CD4-positive, alpha-beta T cell (primary cell): Measurements from ENCODE around the gene GCK. TPM values are rescaled to one million over a fixed set of nuclear protein-coding genes. Genes with fewer than 3 reads are reported as not detected.

Experiments used
- ATAC-seq: fragments of 200-7000 bp; cut with Tn5 transposase; one replicate; pipeline ENCODE4 v1.10.0; 2022; ENCODE audit warnings: mild to moderate bottlenecking; ENCODE audit not compliant: poor library complexity
- CTCF ChIA-PET: fragments of 350-600 bp; sonication (Branson Sonifier 250); formaldehyde crosslinking; loops from one replicate; lab custom pipeline; 2021; ENCODE audit warnings: antibody characterized with exemption, inconsistent platforms; lab: Charles Lee
- POLR2A ChIA-PET: fragments of 350-600 bp; sonication (Branson Sonifier 250); formaldehyde crosslinking; loops from one replicate; lab custom pipeline; 2021; ENCODE audit warnings: antibody characterized with exemption, inconsistent platforms; lab: Charles Lee
- DNase-seq, 14 experiments: peaks; one replicate each; pipeline ENCODE4 v3.0.0-alpha.2; 2013 to 2020; ENCODE audit warnings: mixed read lengths in 2 of 14
- H3K27ac ChIP-seq, 2 donors: one replicate each; pipeline versions ENCODE4 v1.5.1 to v1.7.0; 2013; ENCODE audit warnings: low read length in 2 of 2, low read depth in 1 of 2, mild to moderate bottlenecking in 1 of 2
- H3K27me3 ChIP-seq, 2 experiments: 1 replicate in 1 of 2; 2 replicates in 1 of 2; pipeline versions ENCODE4 v1.6.1 to v1.7.0; 2013; ENCODE audit warnings: low read length in 2 of 2, control low read depth in 1 of 2, mild to moderate bottlenecking in 1 of 2, moderate library complexity in 1 of 2; ENCODE audit not compliant: insufficient read depth in 2 of 2, control insufficient read depth in 1 of 2
- H3K36me3 ChIP-seq: one replicate; pipeline ENCODE4 v1.6.1; 2013; ENCODE audit warnings: low read length, control low read depth; ENCODE audit not compliant: insufficient read depth
- H3K4me1 ChIP-seq: one replicate; pipeline ENCODE4 v1.6.1; 2013; ENCODE audit warnings: low read length, control low read depth; ENCODE audit not compliant: insufficient read depth
- H3K4me3 ChIP-seq: one replicate; pipeline ENCODE4 v1.5.1; 2013; ENCODE audit warnings: mild to moderate bottlenecking, low read length, moderate library complexity
- H3K9me3 ChIP-seq, 2 experiments: 1 replicate in 1 of 2; 2 replicates in 1 of 2; pipeline versions ENCODE4 v1.6.1 to v1.7.0; 2013; ENCODE audit warnings: low read length in 2 of 2, mild to moderate bottlenecking in 2 of 2, control low read depth in 1 of 2, moderate library complexity in 1 of 2; ENCODE audit not compliant: control insufficient read depth in 1 of 2, insufficient read depth in 1 of 2
- H3K27ac Mint-ChIP-seq: one replicate; pipeline ENCODE4 v1.8.0; 2020; ENCODE audit warnings: mixed read lengths
- H3K27me3 Mint-ChIP-seq: one replicate; pipeline ENCODE4 v1.8.0; 2021; ENCODE audit warnings: mixed read lengths
- H3K36me3 Mint-ChIP-seq: one replicate; pipeline ENCODE4 v1.8.0; 2021; ENCODE audit warnings: low read depth, mixed read lengths
- H3K4me1 Mint-ChIP-seq: one replicate; pipeline ENCODE4 v1.8.0; 2021; ENCODE audit warnings: low read depth, mixed read lengths
- H3K4me3 Mint-ChIP-seq: one replicate; pipeline ENCODE4 v1.8.0; 2020; ENCODE audit warnings: mild to moderate bottlenecking, mixed read lengths
- H3K9me3 Mint-ChIP-seq: one replicate; pipeline ENCODE4 v1.8.0; 2020; ENCODE audit warnings: mixed read lengths
- CTCF ChIP-seq: fragments of 200-600 bp; IDR thresholded peaks from one replicate; pipeline ENCODE4 v1.8.0; 2022; ENCODE audit warnings: antibody characterized with exemption, mild to moderate bottlenecking
- intact Hi-C, 2 experiments: fragments of 100-400 bp; cut with DNase I in 1 of 2; cut with micrococcal nuclease in 1 of 2; formaldehyde crosslinking; loops; one replicate each; pipeline versions ENCODE4 v1.15.1 to v1.9.0; 2023 to 2025; cut with DNase I, micrococcal nuclease
- total RNA-seq, 174 experiments: library from RNA in 2 of 174; stranded (reverse) in 2 of 174; gene quantifications; one replicate each; pipeline ENCODE4 v1.2.3 and lab custom pipeline; 2021 to 2026

Gene GCK
- total RNA-seq, 2 experiments from 2014 or later: 0.47 to 0.71 TPM

- ATAC-seq (no peak), DNase-seq (peak in 1 of 14 experiments; percentile 6)
- Histone ChIP-seq H3K27me3 (peaks cover 0 to 8% of the 10 kb centered on the region in 2 experiments), H3K4me3 (no peak overlapping the region), H3K4me1 (peaks cover 20% of the 10 kb centered on the region), H3K27ac (no peak overlapping the region), H3K36me3 (no peaks in the 10 kb centered on the region), H3K9me3 (peaks cover 0 to 16% of the 10 kb centered on the region in 2 experiments)
- Mint-ChIP-seq H3K4me3 (no peak overlapping the region), H3K36me3 (no peaks in the 10 kb centered on the region), H3K27me3 (no peaks in the 10 kb centered on the region), H3K27ac (no peak overlapping the region), H3K4me1 (peaks cover 7% of the 10 kb centered on the region), H3K9me3 (no peaks in the 10 kb centered on the region)
- no peak for TF ChIP-seq CTCF
- ChIA-PET CTCF (no interaction called here), POLR2A (no interaction called here)
- intact Hi-C loops: no loop called here
Measured at GRCh38 chr7:44148166-44148565, 41.1 kb downstream of the GCK start.

GRCh38 chr7:44147026-44147991 lies 41.9 kb downstream of the GCK start:
- no peak for TF ChIP-seq CTCF
- Mint-ChIP-seq H3K27me3 (no peaks in the 10 kb centered on the region), H3K36me3 (no peaks in the 10 kb centered on the region), H3K9me3 (no peaks in the 10 kb centered on the region), H3K4me3 (peak overlapping the region; percentile 25), H3K27ac (no peak overlapping the region), H3K4me1 (peaks cover 7% of the 10 kb centered on the region)
- no peak overlapping the region for H3K27ac ChIP-seq
- CTCF ChIA-PET: interaction anchor here (1.4 kb wide), 1 partner anchor 54 kb away, joined by 3 read pairs; the partner anchor contains the start of gene YKT6
- peaks cover 0 to 16% of the 10 kb centered on the region in 2 experiments for H3K9me3 ChIP-seq
- H3K4me3 ChIP-seq: no peak overlapping the region
- intact Hi-C loops: no loop called here
- no peaks in the 10 kb centered on the region for H3K36me3 ChIP-seq
- DNase-seq: peak in 1 of 14 experiments; percentile 31
- peaks cover 20% of the 10 kb centered on the region for H3K4me1 ChIP-seq
- POLR2A ChIA-PET: interaction anchor here (1.0 kb wide), 1 partner anchor 20 kb away, joined by 3 read pairs; no protein-coding TSS in a partner anchor
- peaks cover 0 to 8% of the 10 kb centered on the region in 2 experiments for H3K27me3 ChIP-seq
- ATAC-seq: no peak

- Histone ChIP-seq H3K27ac (no peak overlapping the region), H3K4me1 (peaks cover 20% of the 10 kb centered on the region), H3K36me3 (no peaks in the 10 kb centered on the region), H3K27me3 (peaks cover 0 to 8% of the 10 kb centered on the region in 2 experiments), H3K4me3 (peak overlapping the region; percentile 60), H3K9me3 (peaks cover 0 to 16% of the 10 kb centered on the region in 2 experiments)
- no peaks in the 10 kb centered on the region for H3K9me3 Mint-ChIP-seq
- CTCF ChIA-PET: interaction anchor here (1.4 kb wide), 1 partner anchor 55 kb away, joined by 3 read pairs; the partner anchor contains the start of gene YKT6
- no peak for TF ChIP-seq CTCF
- intact Hi-C loops: loop anchor here in 1 of 2 experiments (1.0 to 2.0 kb wide), 2 partner anchors 54 to 61 kb away; partner anchors contain the start of gene YKT6
- POLR2A ChIA-PET: interaction anchor here (1.0 to 1.1 kb wide), 2 partner anchors 19 to 65 kb away, joined by 3 to 4 read pairs; no protein-coding TSS in a partner anchor
- H3K4me3 Mint-ChIP-seq: peak overlapping the region; percentile 77
- H3K27me3 Mint-ChIP-seq: no peaks in the 10 kb centered on the region
- DNase-seq (peak; percentile 17 to 84 (median 62)), ATAC-seq (peak; percentile 62)
- peaks cover 7% of the 10 kb centered on the region for H3K4me1 Mint-ChIP-seq
- peak overlapping the region; percentile 79 for H3K27ac Mint-ChIP-seq
- no peaks in the 10 kb centered on the region for H3K36me3 Mint-ChIP-seq
Measured at GRCh38 chr7:44145969-44146911, 43.0 kb downstream of the GCK start.
